ENCODE measurements around the gene ANKRD52. TPM values are rescaled to one million over a fixed set of nuclear protein-coding genes. Genes with fewer than 3 reads are reported as not detected.
A peak's percentile ranks its signal among the peaks of the same experiment; 100 is the strongest.
"Not testable (repeated sequence)": the region's sequence is repeated elsewhere in the genome, so short reads cannot be mapped to it uniquely, and the experiment has no call there.

The ANKRD52 gene
- total and polyA plus RNA-seq, 5 experiments from 2014 or later, result 7.5 to 43.9 (median 11.5) TPM

DNA sequence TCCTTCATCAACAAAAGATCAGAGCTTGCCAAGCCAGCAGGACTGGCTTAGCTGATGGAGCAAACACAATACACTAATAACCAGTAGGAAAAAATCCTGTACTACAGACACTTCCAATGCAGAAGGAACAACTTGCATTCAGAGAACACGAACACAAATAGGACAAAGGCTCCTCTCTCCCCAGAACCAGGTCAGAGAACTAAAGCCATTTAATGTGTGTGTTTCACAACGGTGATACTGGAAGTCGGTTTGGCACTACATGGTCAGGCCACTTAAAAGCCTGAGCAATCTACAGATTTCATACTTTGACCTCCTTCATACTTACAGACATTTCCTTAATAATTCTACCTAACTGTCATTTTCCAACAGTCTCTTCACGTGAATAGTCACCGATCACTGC, 35.6 kb upstream of the ANKRD52 start:
- Mint-ChIP-seq H3K4me3 (no peak overlapping the region), H3K9me3 (no peaks in the 10 kb centered on the region), H3K4me1 (peaks cover 14 to 69% (median 57%) of the 10 kb centered on the region in 4 donors)

DNA sequence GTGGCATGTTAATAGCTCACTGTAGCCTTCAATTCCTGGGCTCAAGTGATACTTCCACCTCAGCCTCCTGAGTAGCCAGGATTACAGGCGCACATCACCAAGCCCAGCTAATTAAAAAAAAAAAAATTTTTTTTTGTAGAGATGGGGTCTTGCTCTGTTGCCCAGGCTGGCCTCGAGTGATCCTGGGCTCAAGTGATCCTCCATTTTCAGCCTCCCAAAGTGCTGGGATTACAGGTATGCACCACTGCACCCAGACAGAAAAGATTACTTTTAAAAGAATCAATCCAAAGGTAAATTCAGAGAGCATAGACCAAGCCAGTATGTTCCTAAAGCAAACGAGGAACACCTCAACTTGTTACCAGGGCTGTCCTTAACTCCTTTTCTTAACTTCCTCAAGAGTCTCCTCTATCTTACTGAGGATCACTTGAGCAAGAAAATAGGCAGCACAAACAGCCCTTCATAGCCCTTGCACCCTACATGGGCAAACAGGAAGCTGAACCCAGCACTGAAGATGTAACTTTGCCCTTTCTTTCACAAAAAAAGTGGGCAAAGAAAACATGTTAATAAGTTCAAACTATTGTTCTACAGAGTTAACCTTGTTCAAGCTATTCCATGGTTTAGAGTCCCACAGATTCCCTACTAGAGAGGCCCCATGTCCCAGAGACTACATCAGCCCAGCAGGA, 30.7 kb upstream of the ANKRD52 start:
- Mint-ChIP-seq H3K9me3 (no peaks in the 10 kb centered on the region), H3K27me3 (no peaks in the 10 kb centered on the region), H3K4me1 (peaks cover 12 to 36% (median 31%) of the 10 kb centered on the region in 4 donors), H3K4me3 (no peak overlapping the region), H3K36me3 (peaks cover 0 to 55% (median 8%) of the 10 kb centered on the region in 3 donors), H3K27ac (peak overlapping the region in 2 of 10 donors; percentile 5 to 16)
- POLR2A ChIA-PET, result interaction anchor here (0.7 to 0.8 kb wide), 3 partner anchors 10 to 186 kb away, joined by 3 read pairs; partner anchors contain the start of gene CNPY2
- DNase-seq (no peak), ATAC-seq (no peak)

More for the DNA sequence above, 35.6 kb upstream of the ANKRD52 start:
- DNase-seq (no peak), ATAC-seq (no peak)
- no peaks in the 10 kb centered on the region for H3K27me3 Mint-ChIP-seq
- H3K27ac Mint-ChIP-seq, result peak overlapping the region in 2 of 10 donors; percentile 48
- H3K36me3 Mint-ChIP-seq, result peaks cover 0 to 56% (median 5%) of the 10 kb centered on the region in 3 donors
- POLR2A ChIA-PET, result interaction anchor here (0.7 to 1.0 kb wide), 2 partner anchors 36 to 194 kb away, joined by 4 to 6 read pairs; partner anchors contain the start of genes ANKRD52 and GLS2

DNA sequence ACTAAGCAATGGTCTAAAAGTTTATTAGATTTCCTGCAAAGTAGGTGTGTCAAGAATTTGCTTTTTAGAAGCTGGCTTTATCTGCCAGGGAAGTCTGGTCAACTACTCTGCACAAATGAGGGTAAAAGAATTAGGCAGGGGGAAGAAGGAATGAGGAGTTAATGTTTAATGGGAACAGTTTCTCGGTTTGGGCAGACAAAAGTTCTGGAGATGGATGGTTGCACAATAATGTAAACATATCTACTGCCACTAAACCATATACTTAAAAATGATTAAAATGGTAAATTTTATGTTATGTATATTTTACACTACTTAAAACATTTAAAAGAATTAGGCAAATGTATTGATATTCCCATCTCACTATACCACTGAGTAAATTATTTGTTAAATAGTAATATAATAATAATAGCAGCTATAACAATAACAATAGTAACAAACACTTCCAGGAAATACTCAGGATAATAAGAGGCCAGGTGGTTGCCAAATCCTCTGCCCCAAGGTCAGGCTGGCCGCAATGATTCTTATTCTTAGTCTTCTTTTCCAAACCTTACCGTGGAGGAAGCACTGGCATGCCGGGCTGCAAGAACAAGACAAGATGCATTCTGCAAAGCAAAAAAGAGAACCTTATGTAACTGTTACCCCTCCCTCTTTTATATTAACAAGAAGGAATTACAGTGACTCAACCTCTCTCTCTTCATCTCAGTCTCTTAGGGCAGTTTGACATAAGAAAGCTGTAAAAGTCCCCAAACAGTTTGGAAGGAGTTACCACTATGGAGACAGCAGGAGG, 28.1 kb upstream of the ANKRD52 start:
- Mint-ChIP-seq H3K27me3 (no peaks in the 10 kb centered on the region), H3K27ac (peak overlapping the region in 6 of 10 donors; percentile 3 to 92 (median 56)), H3K9me3 (no peaks in the 10 kb centered on the region), H3K4me1 (peaks cover 5 to 20% (median 14%) of the 10 kb centered on the region in 4 donors), H3K4me3 (no peak overlapping the region), H3K36me3 (peaks cover 0 to 70% (median 17%) of the 10 kb centered on the region in 3 donors)
- ATAC-seq (no peak), DNase-seq (no peak)
- POLR2A ChIA-PET, result interaction anchor here (0.5 to 1.4 kb wide), 3 partner anchors 11 to 22 kb away, joined by 5 to 6 read pairs (median 5); partner anchors contain the start of gene CS

DNA sequence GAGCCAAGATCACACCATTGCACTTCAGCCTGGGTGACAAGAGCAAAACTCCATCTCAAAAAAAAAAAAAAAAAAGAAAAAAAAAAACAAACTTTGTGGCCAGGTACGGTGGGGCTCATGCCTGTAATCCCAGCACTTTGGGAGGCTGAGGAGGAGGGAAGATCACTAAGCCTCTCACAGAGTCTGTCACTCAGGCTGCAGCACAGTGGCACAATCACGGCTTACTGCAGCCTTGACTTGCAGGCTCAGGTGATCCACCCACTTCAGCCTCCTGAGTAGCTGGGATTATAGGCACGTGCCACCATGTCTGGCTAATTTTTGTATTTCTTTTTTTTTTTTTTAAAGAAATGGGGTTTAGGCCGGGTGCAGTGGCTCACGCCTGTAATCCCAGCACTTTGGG, 26.1 kb upstream of the ANKRD52 start:
- Mint-ChIP-seq H3K36me3 (peaks cover 0 to 73% (median 17%) of the 10 kb centered on the region in 3 donors), H3K4me1 (peaks cover 4 to 14% (median 8%) of the 10 kb centered on the region in 4 donors)
- H3K4me3 Mint-ChIP-seq, H3K27ac Mint-ChIP-seq, H3K9me3 Mint-ChIP-seq, ATAC-seq, DNase-seq, H3K27me3 Mint-ChIP-seq: not testable (repeated sequence)
- POLR2A ChIA-PET, result interaction anchor here (0.7 to 1.1 kb wide), 3 partner anchors 18 to 477 kb away, joined by 3 to 5 read pairs (median 3); partner anchors contain the start of genes ANKRD52 and COQ10A

DNA sequence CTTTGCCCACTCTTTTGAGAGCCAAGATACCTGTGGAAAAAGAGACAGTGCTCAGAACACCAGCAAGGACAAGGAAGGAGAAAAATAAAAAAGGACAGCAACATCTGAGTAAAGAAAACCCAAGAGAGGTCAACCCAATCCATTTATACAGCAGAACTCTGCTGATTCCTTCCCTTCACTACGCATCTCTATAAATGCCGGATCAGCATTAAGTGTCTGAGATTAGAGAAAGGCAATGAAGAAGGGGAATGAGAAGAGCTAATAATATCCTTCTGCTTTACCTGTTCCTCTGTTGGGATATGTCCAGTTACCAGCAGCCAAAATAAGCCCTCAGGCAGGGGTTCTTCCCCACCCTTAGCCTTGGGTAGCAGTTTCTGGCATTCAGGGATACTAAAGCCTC, 24.4 kb upstream of the ANKRD52 start:
- POLR2A ChIA-PET, result no interaction called here
- peaks cover 0 to 14% (median 4%) of the 10 kb centered on the region in 4 donors for H3K4me1 Mint-ChIP-seq
- no peak for DNase-seq
- peaks cover 0 to 84% (median 19%) of the 10 kb centered on the region in 3 donors for H3K36me3 Mint-ChIP-seq
- no peaks in the 10 kb centered on the region for H3K27me3 Mint-ChIP-seq
- ATAC-seq, result no peak
- H3K27ac Mint-ChIP-seq, result peak overlapping the region in 1 of 10 donors; percentile 73
- no peaks in the 10 kb centered on the region for H3K9me3 Mint-ChIP-seq
- no peak overlapping the region for H3K4me3 Mint-ChIP-seq

DNA sequence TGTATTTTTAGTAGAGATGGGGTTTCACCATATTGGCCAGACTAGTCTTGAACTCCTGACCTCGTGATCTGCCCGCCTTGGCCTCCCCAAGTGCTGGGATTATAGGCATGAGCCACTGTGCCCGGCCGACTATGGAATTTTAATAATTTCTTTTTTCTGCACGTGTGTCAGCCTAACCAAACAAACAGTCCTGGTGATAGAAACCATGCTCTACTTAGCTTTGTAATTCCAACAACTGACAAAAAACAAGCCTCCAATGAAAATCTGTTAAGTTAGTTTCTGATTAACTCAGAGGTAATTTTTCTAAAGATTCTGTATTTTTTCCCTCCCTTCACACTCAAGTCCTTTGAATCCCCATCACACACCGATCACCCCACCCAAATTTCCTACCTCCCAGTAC, 23.8 kb upstream of the ANKRD52 start:
- peaks cover 0 to 13% (median 4%) of the 10 kb centered on the region in 4 donors for H3K4me1 Mint-ChIP-seq
- no peaks in the 10 kb centered on the region for H3K9me3 Mint-ChIP-seq
- no peak overlapping the region for H3K4me3 Mint-ChIP-seq
- H3K27me3 Mint-ChIP-seq, result no peaks in the 10 kb centered on the region
- H3K36me3 Mint-ChIP-seq, result peaks cover 0 to 86% (median 19%) of the 10 kb centered on the region in 3 donors
- no peak for ATAC-seq
- POLR2A ChIA-PET, result no interaction called here
- H3K27ac Mint-ChIP-seq, result peak overlapping the region in 4 of 10 donors; percentile 40 to 73 (median 58)
- DNase-seq, result no peak

DNA sequence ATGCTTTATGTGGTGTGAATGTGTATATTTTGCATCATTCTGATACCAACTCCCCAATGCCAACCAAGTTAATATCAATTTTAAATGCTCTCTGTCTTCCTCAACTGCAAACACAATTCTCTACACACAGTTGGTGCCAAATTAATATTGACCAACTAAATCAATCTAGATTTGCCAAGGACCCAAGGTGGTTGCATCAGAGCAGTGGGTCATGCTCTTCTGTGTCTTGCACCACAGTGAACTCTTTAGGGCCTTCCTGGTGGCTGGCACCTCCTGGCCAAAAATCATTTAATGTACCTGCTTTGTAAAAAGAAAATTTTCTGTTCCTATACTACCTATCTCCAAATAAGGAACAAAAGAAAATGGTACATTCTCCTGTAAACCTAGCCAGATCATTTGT, 22.7 kb upstream of the ANKRD52 start:
- Mint-ChIP-seq H3K36me3 (peaks cover 0 to 88% (median 18%) of the 10 kb centered on the region in 3 donors), H3K27ac (peak overlapping the region in 5 of 10 donors; percentile 5 to 86 (median 8)), H3K4me3 (no peak overlapping the region), H3K9me3 (no peaks in the 10 kb centered on the region), H3K27me3 (no peaks in the 10 kb centered on the region), H3K4me1 (peaks cover 0 to 6% (median 0%) of the 10 kb centered on the region in 4 donors)
- no peak for DNase-seq
- no peak for ATAC-seq
- POLR2A ChIA-PET, result interaction anchor here (0.6 to 1.3 kb wide), 3 partner anchors 28 to 388 kb away, joined by 3 to 7 read pairs (median 6); no protein-coding TSS in a partner anchor

DNA sequence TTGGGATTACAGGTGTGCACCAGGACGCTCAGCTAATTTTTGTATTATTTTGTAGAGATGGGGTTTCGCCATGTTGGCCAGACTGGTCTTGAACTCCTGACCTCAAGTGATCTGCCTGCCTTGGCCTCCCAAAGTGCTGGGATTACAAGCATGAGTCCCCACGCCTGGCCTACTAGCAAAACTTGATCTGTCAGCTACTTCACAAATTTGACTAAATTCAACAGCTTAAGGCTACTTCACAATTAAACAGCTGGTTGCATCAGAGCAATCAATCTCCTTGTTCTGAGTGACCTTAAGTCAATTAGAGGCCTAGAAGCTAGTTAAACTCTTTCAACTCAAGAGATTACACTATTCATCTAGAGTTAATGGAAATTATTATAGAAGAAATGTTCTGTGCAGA, 20.7 kb upstream of the ANKRD52 start:
- Mint-ChIP-seq H3K9me3 (no peaks in the 10 kb centered on the region), H3K4me3 (no peak overlapping the region), H3K27ac (no peak overlapping the region), H3K4me1 (peaks cover 0 to 6% (median 0%) of the 10 kb centered on the region in 4 donors), H3K36me3 (peaks cover 0 to 92% (median 25%) of the 10 kb centered on the region in 3 donors), H3K27me3 (no peaks in the 10 kb centered on the region)
- POLR2A ChIA-PET, result interaction anchor here (0.5 to 0.8 kb wide), 2 partner anchors 22 to 63 kb away, joined by 3 to 4 read pairs; no protein-coding TSS in a partner anchor
- ATAC-seq, result no peak
- DNase-seq, result no peak

DNA sequence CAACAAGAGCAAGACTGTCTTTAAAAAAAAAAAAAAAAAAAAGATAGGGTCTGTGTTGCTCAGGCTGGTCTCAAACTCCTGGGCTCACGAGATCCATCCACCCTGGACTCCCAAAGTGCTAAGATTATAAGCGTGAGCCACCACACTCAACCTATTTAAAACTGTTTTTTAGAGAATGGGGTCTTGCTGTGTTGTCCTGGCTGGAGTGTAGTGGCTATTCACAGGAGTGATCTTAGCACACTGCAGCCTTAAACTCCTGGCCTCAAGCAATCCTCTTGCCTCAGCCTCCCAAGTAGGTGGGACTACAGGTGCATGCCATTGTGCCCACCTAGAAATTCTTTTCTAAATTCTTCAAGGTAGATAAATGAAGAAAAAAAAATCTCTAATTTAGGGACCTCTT, 16.1 kb upstream of the ANKRD52 start:
- no peaks in the 10 kb centered on the region for H3K4me1 Mint-ChIP-seq
- DNase-seq, result no peak
- no peaks in the 10 kb centered on the region for H3K9me3 Mint-ChIP-seq
- peaks cover 0 to 87% (median 16%) of the 10 kb centered on the region in 3 donors for H3K36me3 Mint-ChIP-seq
- POLR2A ChIA-PET, result interaction anchor here (0.6 kb wide), 1 partner anchor 13 kb away, joined by 8 read pairs; no protein-coding TSS in a partner anchor
- H3K4me3 Mint-ChIP-seq, result no peak overlapping the region
- peak overlapping the region in 1 of 10 donors; percentile 51 for H3K27ac Mint-ChIP-seq
- no peak for ATAC-seq
- H3K27me3 Mint-ChIP-seq, result no peaks in the 10 kb centered on the region

DNA sequence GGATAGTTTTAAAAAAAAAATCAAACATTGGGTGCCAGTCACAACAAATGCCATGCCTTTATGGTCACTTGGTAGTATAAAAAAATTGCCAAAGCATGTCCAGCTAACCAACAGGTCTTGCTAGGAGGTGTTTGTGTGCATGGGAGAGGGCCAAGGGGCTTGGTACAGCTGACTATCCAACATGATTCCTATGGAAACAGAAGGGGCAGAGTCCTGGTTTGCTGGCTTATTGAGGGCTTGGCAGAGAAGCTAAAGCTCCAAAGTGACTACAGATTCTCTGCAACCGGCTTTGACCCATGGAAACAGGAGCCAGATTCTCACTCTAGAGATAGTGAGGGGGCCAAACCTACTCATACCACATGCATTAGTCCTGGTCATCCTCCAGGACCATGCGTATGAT, 14.3 kb upstream of the ANKRD52 start:
- H3K4me1 Mint-ChIP-seq, H3K27me3 Mint-ChIP-seq, H3K4me3 Mint-ChIP-seq, DNase-seq, H3K9me3 Mint-ChIP-seq, ATAC-seq: not testable (repeated sequence)
- POLR2A ChIA-PET, result interaction anchor here (1.2 kb wide), 1 partner anchor 12 kb away, joined by 3 read pairs; no protein-coding TSS in a partner anchor
- H3K27ac Mint-ChIP-seq, result peak overlapping the region in 2 of 10 donors; percentile 33 to 60
- H3K36me3 Mint-ChIP-seq, result peaks cover 0 to 72% (median 14%) of the 10 kb centered on the region in 3 donors

DNA sequence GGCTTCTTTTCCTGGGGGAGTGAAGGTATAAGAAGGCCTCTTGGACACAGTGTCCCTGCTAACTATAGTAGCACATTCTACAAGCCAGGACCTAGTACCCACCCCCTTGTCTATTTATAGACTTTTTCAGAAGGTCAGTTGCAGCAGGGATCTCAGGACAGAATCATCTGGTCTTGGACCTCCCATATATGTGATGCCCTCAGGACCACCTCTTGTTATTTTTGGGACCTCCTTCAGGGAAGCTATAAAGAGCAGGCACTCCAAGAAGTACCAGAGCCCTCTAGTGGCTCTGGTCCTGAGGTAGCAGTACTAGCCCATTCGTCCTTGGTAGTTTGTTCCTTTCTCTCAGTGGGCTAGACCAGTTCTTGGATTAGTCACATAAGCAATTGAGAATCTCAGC, 12.8 kb upstream of the ANKRD52 start:
- Mint-ChIP-seq H3K4me3 (no peak overlapping the region), H3K27me3 (no peaks in the 10 kb centered on the region), H3K9me3 (no peaks in the 10 kb centered on the region), H3K4me1 (peaks cover 8 to 20% (median 15%) of the 10 kb centered on the region in 4 donors), H3K36me3 (peaks cover 0 to 60% (median 14%) of the 10 kb centered on the region in 3 donors), H3K27ac (peak overlapping the region in 5 of 10 donors; percentile 22 to 73 (median 58))
- no peak for ATAC-seq
- POLR2A ChIA-PET, result interaction anchor here (0.7 kb wide), 1 partner anchor 42 kb away, joined by 3 read pairs; no protein-coding TSS in a partner anchor
- DNase-seq, result no peak

DNA sequence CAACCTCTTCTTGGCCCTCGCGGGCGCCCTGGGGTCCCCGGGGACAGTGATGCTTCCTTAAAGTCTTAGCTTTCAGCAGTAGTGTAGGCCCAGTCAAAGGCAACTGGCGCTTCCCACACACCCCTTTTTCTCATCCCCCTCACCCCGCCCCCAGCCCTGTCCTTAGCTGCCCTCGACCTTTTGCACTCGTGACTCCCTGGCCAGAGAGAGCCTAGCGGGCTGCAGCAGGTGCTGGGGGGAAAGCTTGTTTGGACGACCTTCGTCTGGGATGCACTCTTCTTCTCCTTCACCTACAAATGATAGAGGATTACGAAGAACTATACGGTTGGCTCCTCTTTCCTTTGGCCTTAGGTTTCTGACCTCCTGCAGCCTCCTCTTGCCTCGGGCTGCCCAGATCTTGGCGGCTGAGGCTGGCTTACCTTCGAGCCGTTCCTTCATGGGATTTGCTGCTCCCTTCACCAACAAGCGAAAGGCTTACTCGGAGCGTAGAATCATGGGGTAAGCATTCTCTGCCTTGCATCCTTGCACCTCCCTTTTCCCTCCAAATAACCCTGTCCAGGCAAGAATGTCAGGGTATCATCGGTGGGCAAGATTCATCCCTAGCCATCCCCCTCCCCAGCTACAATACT, 9.4 kb upstream of the ANKRD52 start:
- no peak for DNase-seq
- H3K36me3 Mint-ChIP-seq, result peaks cover 0 to 28% (median 0%) of the 10 kb centered on the region in 3 donors
- peaks cover 8 to 20% (median 20%) of the 10 kb centered on the region in 4 donors for H3K4me1 Mint-ChIP-seq
- peak overlapping the region; percentile 77 to 96 (median 90) for H3K4me3 Mint-ChIP-seq
- H3K27me3 Mint-ChIP-seq, result no peaks in the 10 kb centered on the region
- ATAC-seq, result no peak
- H3K27ac Mint-ChIP-seq, result peak overlapping the region; percentile 81 to 98 (median 93)
- POLR2A ChIA-PET, result interaction anchor here (0.7 to 3.5 kb wide), 15 partner anchors 9 to 295 kb away, joined by 3 to 19 read pairs (median 4); partner anchors contain the start of genes ANKRD52, CNPY2, ESYT1 and MYL6
- H3K9me3 Mint-ChIP-seq, result no peaks in the 10 kb centered on the region

All from naive thymus-derived CD8-positive, alpha-beta T cell (primary cell).